HCT116 (cell line): ENCODE measurements around the gene LDAF1.

Experiments
- CTCF ChIP-seq, 3 experiments: fragments of 200-600 bp in 1 of 3; sonication (generic) in 1 of 3; IDR thresholded peaks in 2 of 3; conservative IDR thresholded peaks in 1 of 3; 2 replicates each; pipeline ENCODE4 v1.5.1; 2012 to 2017; ENCODE audit warnings: low read depth in 2 of 3, low read length in 2 of 3, antibody characterized with exemption in 1 of 3, borderline replicate concordance in 1 of 3, control low read depth in 1 of 3, mild to moderate bottlenecking in 1 of 3, mixed read lengths in 1 of 3, mixed run types in 1 of 3, moderate library complexity in 1 of 3; ENCODE audit not compliant: insufficient read depth in 1 of 3
- EGR1 ChIP-seq: IDR thresholded peaks from 2 replicates; pipeline ENCODE4 v1.6.1; 2012; ENCODE audit warnings: low read depth
- EZH2phosphoT487 ChIP-seq: fragments of 200-600 bp; IDR thresholded peaks from 2 replicates; pipeline ENCODE4 v1.6.1; 2018; ENCODE audit warnings: antibody characterized with exemption, borderline replicate concordance
- JUND ChIP-seq: IDR thresholded peaks from 2 replicates; pipeline ENCODE4 v1.6.1; 2012
- POLR2A ChIP-seq: IDR thresholded peaks from 2 replicates; pipeline ENCODE4 v1.7.0; 2011; ENCODE audit warnings: borderline replicate concordance; ENCODE audit not compliant: insufficient read depth, insufficient read length; ENCODE audit errors: extremely low read depth
- POLR2AphosphoS5 ChIP-seq: IDR thresholded peaks from 2 replicates; pipeline ENCODE4 v1.6.1; 2011; ENCODE audit warnings: mild to moderate bottlenecking, low read depth, low read length, moderate library complexity
- REST ChIP-seq: IDR thresholded peaks from 2 replicates; pipeline ENCODE4 v1.6.1; 2012; ENCODE audit warnings: low read depth
- SRF ChIP-seq: IDR thresholded peaks from 2 replicates; pipeline ENCODE4 v1.6.1; 2012; ENCODE audit warnings: low read depth
- TCF7L2 ChIP-seq: IDR thresholded peaks from 2 replicates; pipeline ENCODE4 v1.7.0; 2011; ENCODE audit warnings: borderline replicate concordance, inconsistent platforms; ENCODE audit not compliant: insufficient read depth, insufficient read length; ENCODE audit errors: extremely low read depth
- YY1 ChIP-seq: IDR thresholded peaks from 2 replicates; pipeline ENCODE4 v1.6.1; 2011; ENCODE audit warnings: low read length, low read depth, moderate library complexity, mild to moderate bottlenecking; ENCODE audit not compliant: insufficient replicate concordance; ENCODE audit errors: extremely low read depth

- TF ChIP-seq REST (no peak), CTCF (IDR thresholded peaks at IDR 0.05 in 2 of 3, conservative IDR thresholded peaks at IDR 0.05 in 1 of 3; ENCODE audit: borderline replicate concordance in 1 of 3, insufficient read depth in 1 of 3, low read depth in 2 of 3, low read length in 2 of 3) (no peak), EZH2phosphoT487 (no peak), POLR2A (no peak), EGR1 (no peak), YY1 (no peak), JUND (no peak), POLR2AphosphoS5 (no peak), TCF7L2 (no peak), SRF (no peak)
Observed at GRCh38 chr16:21157632-21158031, 842 bp upstream of the LDAF1 start.
